Ectodermal cell (in vitro differentiated cells): ENCODE results near the gene HHAT.

Source experiments
- H3K27ac ChIP-seq: 2 replicates; pipeline ENCODE4 v1.7.0; 2013; ENCODE audit warnings: mild to moderate bottlenecking, low read depth, low read length; ENCODE audit not compliant: insufficient read depth, poor library complexity, severe bottlenecking
- H3K27me3 ChIP-seq: 2 replicates; pipeline ENCODE4 v1.7.0; 2013; ENCODE audit warnings: mild to moderate bottlenecking, low read length; ENCODE audit not compliant: insufficient read depth, control insufficient read depth, poor library complexity, severe bottlenecking
- H3K36me3 ChIP-seq: one replicate; pipeline ENCODE4 v1.7.0; 2013; ENCODE audit warnings: low read length; ENCODE audit not compliant: control insufficient read depth, insufficient read depth
- H3K4me1 ChIP-seq: one replicate; pipeline ENCODE4 v1.7.0; 2013; ENCODE audit warnings: low read length; ENCODE audit not compliant: control insufficient read depth, insufficient read depth
- H3K4me3 ChIP-seq: 2 replicates; pipeline ENCODE4 v1.7.0; 2013; ENCODE audit warnings: low read depth, low read length, control low read depth; ENCODE audit not compliant: insufficient read depth
- H3K9me3 ChIP-seq: 2 replicates; pipeline ENCODE4 v1.7.0; 2013; ENCODE audit warnings: mild to moderate bottlenecking, low read length, moderate library complexity; ENCODE audit not compliant: control insufficient read depth
- WGBS, 2 experiments: methylation state at CpG; one replicate each; pipeline ENCODE4 v1.1.7; 2013; ENCODE audit warnings: missing lambda C conversion rate in 2 of 2; 5-methylcytosine and 5-hydroxymethylcytosine counted together

The HHAT gene

DNA sequence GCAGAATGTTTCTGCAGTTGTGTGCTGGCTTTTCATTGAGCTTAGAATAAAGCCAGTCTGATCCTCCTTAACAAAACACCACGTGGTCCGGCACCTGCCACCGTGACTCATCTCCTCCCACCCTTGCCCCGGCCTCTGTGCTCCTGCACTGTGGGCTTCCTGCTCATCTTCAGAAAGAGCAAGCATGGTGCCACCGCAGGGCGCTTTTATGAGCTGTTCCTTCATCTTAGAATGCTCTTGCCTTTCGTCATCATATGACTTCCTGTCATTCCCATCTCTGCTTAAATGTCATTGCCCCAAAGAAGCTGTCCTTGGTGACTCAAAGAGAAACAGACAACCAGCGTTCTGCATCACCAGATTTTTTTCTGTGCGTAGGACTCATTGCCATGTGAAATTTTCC, 117.8 kb downstream of the HHAT start:
- Histone ChIP-seq H3K27ac (no peak overlapping the region), H3K4me3 (no peak overlapping the region), H3K36me3 (no peaks in the 10 kb centered on the region), H3K27me3 (no peaks in the 10 kb centered on the region), H3K4me1 (peaks cover 11% of the 10 kb centered on the region), H3K9me3 (no peaks in the 10 kb centered on the region)
- 30 to 33% methylated on average over 9 of the region's 9 CpGs for WGBS, 2 experiments

GRCh38 chr1:210447456-210448057, 118.9 kb downstream of the HHAT start:
- no peaks in the 10 kb centered on the region for H3K36me3 ChIP-seq
- H3K27me3 ChIP-seq = no peaks in the 10 kb centered on the region
- no peak overlapping the region for H3K4me3 ChIP-seq
- no peaks in the 10 kb centered on the region for H3K9me3 ChIP-seq
- H3K4me1 ChIP-seq = peaks cover 11% of the 10 kb centered on the region
- WGBS, 2 experiments = 93 to 95% methylated on average over 5 of the region's 5 CpGs
- no peak overlapping the region for H3K27ac ChIP-seq

DNA sequence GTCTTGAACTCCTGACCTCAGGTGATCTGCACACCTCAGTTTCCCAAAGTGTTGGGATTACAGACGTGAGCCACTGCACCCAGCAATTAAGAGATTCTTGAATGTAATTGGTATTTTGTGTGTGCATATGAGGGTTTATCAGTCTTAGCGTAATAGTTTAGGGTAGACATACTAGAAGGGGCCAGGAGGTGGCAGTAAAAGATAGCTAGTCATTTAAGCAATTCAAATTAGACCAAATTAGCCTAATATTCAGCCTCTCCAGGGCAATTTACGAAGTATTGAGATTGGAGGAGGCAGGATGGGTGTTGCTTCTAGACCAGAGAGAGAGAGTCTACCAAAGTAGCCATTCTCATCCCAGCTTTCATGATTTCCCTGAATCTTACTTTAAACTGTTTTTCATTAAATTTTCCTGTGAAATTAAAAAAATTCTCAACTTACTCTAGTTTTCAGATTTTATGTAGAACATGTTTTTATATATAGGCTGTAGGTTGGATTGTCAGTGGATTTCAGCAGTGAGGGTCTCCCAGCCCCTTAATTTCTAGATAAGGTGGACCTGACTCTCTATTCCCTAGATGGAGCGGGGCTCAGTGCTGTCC, 119.7 kb downstream of the HHAT start:
- Histone ChIP-seq H3K27ac (no peak overlapping the region), H3K36me3 (no peaks in the 10 kb centered on the region), H3K4me1 (peaks cover 11% of the 10 kb centered on the region), H3K27me3 (no peaks in the 10 kb centered on the region), H3K9me3 (no peaks in the 10 kb centered on the region), H3K4me3 (no peak overlapping the region)
- WGBS, 2 experiments = 53 to 59% methylated on average over 3 to 4 of the region's 4 CpGs

DNA sequence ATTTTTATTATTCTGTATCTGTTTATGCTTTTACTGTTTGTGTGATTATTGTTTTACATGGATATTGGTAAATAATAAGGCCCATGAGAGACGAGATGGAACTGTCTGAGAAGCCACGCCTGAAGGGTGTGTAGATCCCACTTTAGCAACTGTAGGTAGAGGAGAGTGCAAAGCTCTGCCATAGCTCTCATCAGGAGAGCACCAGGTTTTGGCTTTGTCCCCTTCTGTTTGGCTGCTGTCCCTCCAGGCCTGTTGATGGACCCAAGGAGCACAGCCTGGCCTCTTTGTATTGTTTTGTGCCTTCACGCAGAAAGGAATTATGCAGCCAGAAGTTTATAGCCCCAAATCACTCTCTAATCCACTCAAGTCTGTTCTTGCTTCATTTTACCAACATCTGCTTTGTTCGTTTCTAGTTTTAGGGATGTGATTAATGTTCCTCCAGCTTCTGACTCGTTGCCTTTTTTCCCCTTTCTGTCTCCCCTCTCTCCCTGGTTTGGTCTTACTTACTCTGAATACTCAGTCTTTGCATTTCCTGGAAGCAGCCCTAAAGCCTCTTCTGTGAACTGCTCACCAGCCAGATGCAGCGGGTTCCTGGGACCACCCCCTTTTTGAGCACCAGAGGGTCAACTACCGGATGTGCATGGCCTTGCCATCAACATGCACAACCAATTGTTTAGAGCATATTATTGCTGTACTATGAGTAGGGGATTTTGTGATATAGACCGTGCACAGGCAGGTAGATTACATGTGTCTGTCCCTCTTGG, 127.3 kb downstream of the HHAT start:
- WGBS, 2 experiments = 92 to 93% methylated on average over 8 of the region's 8 CpGs
- Histone ChIP-seq H3K4me1 (no peaks in the 10 kb centered on the region), H3K27me3 (no peaks in the 10 kb centered on the region), H3K27ac (no peak overlapping the region), H3K36me3 (no peaks in the 10 kb centered on the region), H3K9me3 (no peaks in the 10 kb centered on the region), H3K4me3 (no peak overlapping the region)

GRCh38 chr1:210456731-210457255, 128.1 kb downstream of the HHAT start:
- no peak overlapping the region for H3K4me3 ChIP-seq
- no peak overlapping the region for H3K27ac ChIP-seq
- no peaks in the 10 kb centered on the region for H3K4me1 ChIP-seq
- H3K36me3 ChIP-seq = no peaks in the 10 kb centered on the region
- no peaks in the 10 kb centered on the region for H3K9me3 ChIP-seq
- 95 to 96% methylated on average over 6 of the region's 6 CpGs for WGBS, 2 experiments
- no peaks in the 10 kb centered on the region for H3K27me3 ChIP-seq

- no peaks in the 10 kb centered on the region for H3K4me1 ChIP-seq
- 79 to 84% methylated on average over 4 of the region's 4 CpGs for WGBS, 2 experiments
- H3K27ac ChIP-seq = no peak overlapping the region
Observed at GRCh38 chr1:210457568-210457967, 128.9 kb downstream of the HHAT start.

GRCh38 chr1:210464519-210465039, 135.9 kb downstream of the HHAT start:
- no peak overlapping the region for H3K27ac ChIP-seq
- H3K9me3 ChIP-seq = no peaks in the 10 kb centered on the region
- H3K27me3 ChIP-seq = no peaks in the 10 kb centered on the region
- no peaks in the 10 kb centered on the region for H3K36me3 ChIP-seq
- H3K4me1 ChIP-seq = no peaks in the 10 kb centered on the region
- WGBS, 2 experiments = 90 to 91% methylated on average over 11 of the region's 11 CpGs
- no peak overlapping the region for H3K4me3 ChIP-seq

More at GRCh38 chr1:210457568-210457967, 128.9 kb downstream of the HHAT start:
- H3K36me3 ChIP-seq = no peaks in the 10 kb centered on the region
- H3K27me3 ChIP-seq = no peaks in the 10 kb centered on the region
- H3K4me3 ChIP-seq = no peak overlapping the region
- no peaks in the 10 kb centered on the region for H3K9me3 ChIP-seq

DNA sequence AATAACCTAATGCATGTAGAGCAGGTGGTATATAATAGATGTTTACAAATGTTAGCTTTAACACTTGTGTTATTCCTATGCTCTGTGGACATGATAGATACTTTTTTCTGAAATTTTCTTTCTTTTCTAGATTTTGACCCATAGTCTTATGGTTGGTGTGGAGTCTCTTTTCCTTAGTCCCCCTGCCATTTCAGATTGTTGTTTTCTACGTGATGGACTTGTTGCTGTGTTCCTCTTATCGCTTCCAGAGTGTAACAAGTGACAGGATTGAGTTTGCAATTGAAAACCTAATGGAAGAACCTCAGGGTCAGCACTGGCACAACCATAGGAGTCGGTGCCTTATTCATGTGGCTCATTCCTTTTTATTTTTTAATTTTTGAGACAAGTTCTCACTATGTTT, 136.4 kb downstream of the HHAT start:
- WGBS, 2 experiments = 97 to 99% methylated on average over 3 of the region's 3 CpGs
- Histone ChIP-seq H3K27me3 (no peaks in the 10 kb centered on the region), H3K36me3 (no peaks in the 10 kb centered on the region), H3K4me1 (no peaks in the 10 kb centered on the region), H3K27ac (no peak overlapping the region), H3K4me3 (no peak overlapping the region), H3K9me3 (no peaks in the 10 kb centered on the region)

DNA sequence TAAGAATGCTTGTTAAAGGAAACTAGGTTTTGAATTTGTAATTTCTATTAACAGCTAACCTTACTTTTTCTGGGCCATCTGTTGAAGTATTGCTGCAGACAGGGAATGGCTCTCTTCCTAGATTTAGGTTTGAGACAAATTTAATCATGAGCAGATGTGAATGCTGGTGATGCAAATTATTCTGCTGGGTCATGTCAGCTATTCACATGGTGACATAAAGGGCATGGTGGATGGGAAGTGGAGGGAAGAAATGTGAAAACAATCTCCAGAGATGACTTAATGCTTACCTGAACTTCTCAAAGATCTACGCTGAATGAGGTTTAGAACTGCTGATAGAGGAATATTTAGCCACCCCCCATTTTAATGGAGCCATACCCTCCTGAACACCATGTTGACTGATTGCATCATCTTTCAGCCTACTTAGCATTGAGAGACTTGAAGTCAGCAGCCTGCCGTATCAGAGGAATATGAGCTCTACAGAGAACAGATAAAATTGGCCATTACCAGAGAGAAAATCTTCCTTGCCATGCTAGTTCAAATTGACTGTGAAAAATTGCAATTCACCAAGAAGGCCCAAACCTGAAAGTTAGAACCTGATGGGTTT, 138.8 kb downstream of the HHAT start:
- Histone ChIP-seq H3K4me3 (no peak overlapping the region), H3K36me3 (no peaks in the 10 kb centered on the region), H3K27me3 (no peaks in the 10 kb centered on the region), H3K4me1 (no peaks in the 10 kb centered on the region), H3K9me3 (no peaks in the 10 kb centered on the region), H3K27ac (no peak overlapping the region)
- WGBS, 2 experiments = 98 to 100% methylated on average over 2 of the region's 2 CpGs

DNA sequence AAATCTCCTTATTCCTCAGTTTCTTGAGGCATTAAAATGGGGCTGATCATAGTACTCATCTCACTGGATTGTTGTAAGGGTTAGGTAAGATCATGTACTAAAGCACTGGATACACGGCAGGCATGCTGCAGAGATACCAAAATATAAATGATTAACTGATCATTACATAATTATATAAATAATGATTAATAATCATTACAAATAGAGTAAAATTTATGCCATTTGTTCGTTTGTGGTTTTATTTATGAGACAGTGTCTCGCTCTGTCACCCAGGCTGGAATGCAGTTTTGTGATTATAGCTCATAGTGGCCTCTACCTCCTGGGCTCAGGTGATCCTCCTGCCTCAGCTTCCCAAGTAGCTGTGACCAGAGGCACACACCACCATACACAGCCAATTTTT, 140.7 kb downstream of the HHAT start:
- Histone ChIP-seq H3K4me1 (no peaks in the 10 kb centered on the region), H3K9me3 (no peaks in the 10 kb centered on the region), H3K27me3 (no peaks in the 10 kb centered on the region), H3K4me3 (no peak overlapping the region), H3K27ac (no peak overlapping the region), H3K36me3 (no peaks in the 10 kb centered on the region)
- WGBS, 2 experiments = 80 to 83% methylated on average over 2 to 3 of the region's 3 CpGs
